Right lung (tissue), 5 donors: Measurements from ENCODE around the gene TMEM132D. TPM values are rescaled to one million over a fixed set of nuclear protein-coding genes. Genes with fewer than 3 reads are reported as not detected.
"Not testable (repeated sequence)": the region's sequence is repeated elsewhere in the genome, so short reads cannot be mapped to it uniquely, and the experiment has no call there.

Source experiments
- DNase-seq, 2 donors: peaks; one replicate each; pipeline ENCODE4 v3.0.0-alpha.2; 2013
- polyA plus RNA-seq, 5 donors: library from polyadenylated mRNA; unstranded; fragments of 120-200 nt; gene quantifications; one replicate each; pipeline versions ENCODE4 v1.2.1 to v1.2.3, GENCODE V29; 2013; ENCODE audit warnings: inconsistent platforms in 1 of 5, low replicate concordance in 1 of 5; ENCODE audit not compliant: insufficient read length in 5 of 5, insufficient read depth in 1 of 5

TMEM132D gene
- polyA plus RNA-seq, 5 donors: 0.28 to 2.1 (median 0.79) TPM

DNA sequence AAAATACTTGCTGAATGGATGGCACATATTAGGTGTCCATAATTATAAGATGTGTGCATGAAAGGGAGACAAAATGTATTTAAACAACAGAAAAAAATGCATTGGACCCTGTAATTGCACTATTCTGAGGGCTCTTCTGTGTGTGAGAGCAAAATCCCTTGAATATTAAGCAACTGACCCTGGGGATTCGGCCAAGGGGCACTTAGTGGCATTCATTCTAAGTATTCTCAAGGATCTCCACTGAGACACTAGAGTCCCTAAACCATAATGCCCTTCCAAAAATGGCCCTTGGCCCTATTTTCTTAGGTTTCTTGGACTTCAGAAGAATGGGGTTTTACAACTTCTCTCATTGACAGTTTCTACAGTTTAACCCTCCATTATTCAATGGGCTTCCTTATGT lies 662.0 kb downstream of the TMEM132D start:
- no peak for DNase-seq

GRCh38 chr12:129237881-129238280 lies 665.9 kb downstream of the TMEM132D start:
- DNase-seq: no peak

DNA sequence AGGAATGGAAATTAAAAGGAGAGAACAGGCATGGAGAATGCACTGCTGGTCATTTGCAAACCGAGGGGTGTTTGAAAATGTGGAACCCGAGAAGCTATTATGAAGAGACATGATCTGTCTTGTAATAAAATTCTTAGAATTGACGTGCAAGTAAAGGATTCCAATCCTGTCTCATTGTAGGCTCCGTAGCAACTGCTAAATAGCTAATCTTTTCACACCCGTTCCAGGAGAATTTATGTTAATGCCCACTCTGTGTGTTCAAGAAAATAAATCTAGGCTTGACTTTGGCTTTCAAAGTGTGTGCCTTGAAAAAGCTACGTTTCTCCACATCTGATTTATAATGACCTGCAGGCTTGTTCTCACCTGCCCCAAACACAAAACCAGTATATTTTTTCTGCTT lies 669.6 kb downstream of the TMEM132D start:
- DNase-seq: no peak

DNA sequence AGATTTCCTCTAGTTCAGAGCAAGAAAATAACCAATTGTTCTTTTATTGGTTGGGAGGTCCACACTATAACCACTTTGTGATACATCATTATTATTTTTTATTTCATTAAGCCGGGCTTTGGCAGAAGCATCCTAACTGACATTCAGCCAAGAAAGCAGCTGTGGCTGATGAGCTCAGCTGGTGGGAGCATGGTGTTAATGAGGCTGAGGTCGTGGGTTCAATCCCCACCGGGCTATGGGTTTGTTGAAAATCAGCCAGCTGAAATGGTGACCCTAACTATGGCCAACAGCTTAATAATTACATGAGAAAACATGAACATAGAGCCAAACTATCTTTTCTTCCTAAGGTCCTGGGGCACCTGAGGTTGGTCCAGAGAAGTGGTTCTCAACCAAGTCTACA lies 672.3 kb downstream of the TMEM132D start:
- DNase-seq: no peak

- no peak for DNase-seq
Observed at GRCh38 chr12:129230995-129231394, 672.8 kb downstream of the TMEM132D start.

GRCh38 chr12:129226851-129227250 lies 677.0 kb downstream of the TMEM132D start:
- no peak for DNase-seq

GRCh38 chr12:129226005-129226404 lies 677.8 kb downstream of the TMEM132D start:
- DNase-seq: no peak

GRCh38 chr12:129215556-129215955 lies 688.3 kb downstream of the TMEM132D start:
- DNase-seq: no peak

- no peak for DNase-seq
Observed at GRCh38 chr12:129213551-129213950, 690.3 kb downstream of the TMEM132D start.

- DNase-seq: no peak
Observed at GRCh38 chr12:129211862-129212630, 691.8 kb downstream of the TMEM132D start.

GRCh38 chr12:129208566-129208965 lies 695.3 kb downstream of the TMEM132D start:
- DNase-seq: no peak

GRCh38 chr12:129207084-129207483 lies 696.7 kb downstream of the TMEM132D start:
- DNase-seq: no peak

GRCh38 chr12:129203456-129203855 lies 700.4 kb downstream of the TMEM132D start:
- DNase-seq: no peak

DNA sequence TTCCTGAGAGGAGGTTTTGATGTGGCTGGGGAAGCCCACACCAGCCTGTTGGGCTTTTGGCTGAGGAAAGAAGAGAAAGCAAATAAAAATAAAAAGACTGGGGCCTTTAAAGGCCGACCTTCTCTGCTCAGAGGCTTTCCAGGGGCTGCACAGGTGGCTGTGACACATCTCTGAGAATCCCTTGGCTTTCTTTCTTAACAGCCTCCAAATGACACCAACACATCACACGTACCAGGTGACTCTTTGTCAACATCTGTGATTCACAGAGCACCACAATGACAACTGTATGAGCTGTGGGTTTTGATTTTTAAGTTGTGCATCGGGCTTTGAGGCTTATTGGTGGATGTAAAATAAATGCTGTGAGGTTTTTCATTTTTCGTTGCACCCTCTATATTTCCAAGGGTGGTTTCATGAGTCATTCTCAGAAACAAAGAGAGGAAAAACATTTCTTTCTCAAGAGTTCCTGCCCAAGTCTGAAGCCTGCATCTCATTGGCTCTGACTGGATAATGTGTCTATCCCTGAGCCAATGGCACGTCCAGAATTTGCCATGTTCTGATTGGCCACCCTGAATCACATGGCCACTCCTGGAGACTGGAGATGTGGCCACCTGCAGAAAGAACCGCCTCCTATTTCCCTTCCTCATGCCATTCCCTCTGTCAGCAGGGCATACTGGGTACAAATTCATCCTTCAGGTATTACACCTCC lies 701.6 kb downstream of the TMEM132D start:
- DNase-seq: no peak

DNA sequence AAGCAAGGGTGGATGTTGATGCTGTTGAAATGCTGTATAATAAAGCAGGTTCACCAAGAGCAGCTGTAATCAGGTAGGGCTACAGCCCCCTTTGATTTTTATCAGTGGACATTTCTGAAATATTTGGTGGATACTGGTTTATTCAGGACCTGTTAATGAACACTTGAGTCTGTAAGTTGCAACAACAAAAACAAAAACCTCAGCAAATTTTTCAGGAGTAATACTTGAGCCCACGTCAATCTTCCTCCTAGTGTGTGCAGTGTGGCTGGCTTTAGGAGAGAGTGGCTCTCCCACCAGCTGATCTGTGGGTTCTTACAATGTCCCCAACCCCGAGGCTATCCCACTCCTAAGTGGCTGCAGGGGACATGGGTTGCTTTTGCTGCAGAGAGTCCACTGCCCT lies 702.8 kb downstream of the TMEM132D start:
- no peak for DNase-seq

DNA sequence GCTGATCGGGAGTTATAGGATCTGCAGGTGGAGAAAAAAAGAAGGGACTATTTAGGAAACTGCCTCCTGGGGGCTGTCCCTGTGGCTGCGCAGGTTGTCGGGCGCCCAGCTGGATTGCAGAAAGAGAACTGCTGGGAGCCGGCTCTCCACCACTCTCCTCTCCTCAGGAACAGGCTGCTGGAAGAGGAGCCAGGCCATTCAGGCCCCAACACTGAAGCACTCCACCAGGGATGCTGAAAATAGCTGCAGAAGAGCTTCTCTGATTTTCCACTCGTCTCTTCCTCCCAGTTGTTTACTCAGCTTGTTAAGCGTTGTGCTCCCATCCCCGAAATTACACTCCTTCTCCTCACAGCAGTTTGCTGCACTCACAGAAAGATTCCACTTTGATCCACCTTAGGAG lies 703.2 kb downstream of the TMEM132D start:
- DNase-seq: no peak

GRCh38 chr12:129196927-129197326 lies 706.9 kb downstream of the TMEM132D start:
- no peak for DNase-seq

- DNase-seq: no peak
Observed at GRCh38 chr12:129195081-129195480, 708.7 kb downstream of the TMEM132D start.

DNA sequence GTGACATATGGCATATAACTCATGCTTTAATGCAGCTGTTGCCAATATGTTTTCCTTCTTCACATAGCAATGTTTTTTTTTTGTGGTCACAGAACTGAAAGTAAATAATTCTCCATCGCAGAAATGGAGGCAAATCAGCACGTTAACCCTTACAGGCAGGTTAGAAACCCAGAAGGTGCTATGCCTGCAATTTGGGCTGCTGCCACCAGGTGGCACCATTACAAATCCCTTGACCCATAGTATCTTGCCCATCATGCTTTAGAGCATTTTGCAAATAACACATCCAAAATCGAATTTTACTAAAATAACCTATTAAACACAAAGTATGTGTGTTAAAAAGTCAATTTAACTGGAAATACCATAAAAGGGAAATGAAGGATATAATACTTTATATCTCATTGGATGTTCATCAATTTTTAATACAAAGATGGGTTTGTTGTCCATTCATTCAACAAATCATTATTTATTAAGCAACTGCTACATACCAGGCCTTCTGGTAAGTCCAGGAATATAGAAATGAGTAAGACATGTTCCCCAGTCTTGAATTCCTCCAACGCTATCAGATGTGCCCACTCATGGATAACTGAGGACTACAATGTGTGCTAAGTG lies 710.5 kb downstream of the TMEM132D start:
- no peak for DNase-seq

- no peak for DNase-seq
Observed at GRCh38 chr12:129190827-129191226, 713.0 kb downstream of the TMEM132D start.

- not testable (repeated sequence) for DNase-seq
Observed at GRCh38 chr12:129189879-129190278, 713.9 kb downstream of the TMEM132D start.

GRCh38 chr12:129186952-129187351 lies 716.9 kb downstream of the TMEM132D start:
- DNase-seq: no peak

- DNase-seq: no peak
Observed at GRCh38 chr12:129185855-129186254, 718.0 kb downstream of the TMEM132D start.
